ENCODE measurements around the gene NSL1.
"Not testable (repeated sequence)": the region's sequence is repeated elsewhere in the genome, so short reads cannot be mapped to it uniquely, and the experiment has no call there.

NSL1 gene

GRCh38 chr1:212791676-212792395 is at the start of gene NSL1, which contains the start of gene TATDN3:
Gene NSL1, minus strand, starts transcription at chr1:212791777. Its CDS starts 14 bp downstream, at chr1:212791763.
Gene TATDN3, plus strand, starts transcription at chr1:212791894. Its CDS starts 28 bp downstream, at chr1:212791922.
- in situ Hi-C loops (cut with HindIII; ENCODE audit: low pct_ligation_motif_present, low sequenced_read_pairs), result no loop called here
- H3K27ac ChIP-seq, result peak within 1 kb of the TSS; percentile 80
- peaks cover under 1% of the 10 kb centered on the region for H3K36me3 ChIP-seq (replicated peaks)
- DNase-seq, result peak; percentile 86
- no peaks in the 10 kb centered on the region for H3K27me3 ChIP-seq (replicated peaks)
- no peak for TF ChIP-seq CTCF (IDR thresholded peaks at IDR 0.05; ENCODE audit: low read depth, low read length, missing control alignments)
- peak within 1 kb of the TSS; percentile 95 for H3K4me3 ChIP-seq (ENCODE audit: low read depth, low read length)

- Histone ChIP-seq H3K27me3 (replicated peaks) (no peaks in the 10 kb centered on the region), H3K27ac (no peak overlapping the region), H3K4me3 (ENCODE audit: low read depth, low read length) (no peak overlapping the region), H3K36me3 (replicated peaks) (no peaks in the 10 kb centered on the region)
- TF ChIP-seq CTCF (IDR thresholded peaks at IDR 0.05; ENCODE audit: low read depth, low read length, missing control alignments), result no peak
- no peak for DNase-seq
- in situ Hi-C loops (cut with HindIII; ENCODE audit: low pct_ligation_motif_present, low sequenced_read_pairs), result no loop called here
Measured at GRCh38 chr1:212838145-212838544, 46.6 kb upstream of the NSL1 start.

GRCh38 chr1:212833211-212834207 is 41.9 kb upstream of the NSL1 start:
- H3K27ac ChIP-seq; H3K4me3 ChIP-seq (ENCODE audit: low read depth, low read length); H3K36me3 ChIP-seq (replicated peaks); H3K27me3 ChIP-seq (replicated peaks); in situ Hi-C loops (cut with HindIII; ENCODE audit: low pct_ligation_motif_present, low sequenced_read_pairs); DNase-seq: not testable (repeated sequence)

GRCh38 chr1:212828395-212828794 is 36.8 kb upstream of the NSL1 start:
- H3K27ac ChIP-seq, result no peak overlapping the region
- no peak for TF ChIP-seq CTCF (IDR thresholded peaks at IDR 0.05; ENCODE audit: low read depth, low read length, missing control alignments)
- H3K36me3 ChIP-seq (replicated peaks), result no peaks in the 10 kb centered on the region
- no peaks in the 10 kb centered on the region for H3K27me3 ChIP-seq (replicated peaks)
- DNase-seq, result no peak
- in situ Hi-C loops (cut with HindIII; ENCODE audit: low pct_ligation_motif_present, low sequenced_read_pairs), result no loop called here
- H3K4me3 ChIP-seq (ENCODE audit: low read depth, low read length), result no peak overlapping the region

GRCh38 chr1:212827831-212828278 is 36.3 kb upstream of the NSL1 start:
- Histone ChIP-seq H3K27me3 (replicated peaks) (no peaks in the 10 kb centered on the region), H3K36me3 (replicated peaks) (no peaks in the 10 kb centered on the region), H3K4me3 (ENCODE audit: low read depth, low read length) (no peak overlapping the region), H3K27ac (no peak overlapping the region)
- DNase-seq, result no peak
- TF ChIP-seq CTCF (IDR thresholded peaks at IDR 0.05; ENCODE audit: low read depth, low read length, missing control alignments), result no peak
- in situ Hi-C loops (cut with HindIII; ENCODE audit: low pct_ligation_motif_present, low sequenced_read_pairs), result no loop called here
